BLaER1 treated with 17β-estradiol and CSF1 and Interleukin-3, amounts not matched to agents 10 nM and 100 nM (cell line): ENCODE data around the gene EREG.

ENCODE experiments used
- H3K27ac ChIP-seq, 11 experiments: shearing (Covaris generic); formaldehyde crosslinking; 2 replicates each; pipeline ENCODE4 v1.8.1; 2022
- H3K27me3 ChIP-seq, 11 experiments: shearing (Covaris generic); formaldehyde crosslinking; 2 replicates each; pipeline ENCODE4 v1.8.1; 2022
- H3K36me3 ChIP-seq, 11 experiments: shearing (Covaris generic); formaldehyde crosslinking; 2 replicates each; pipeline ENCODE4 v1.8.1; 2022
- H3K4me1 ChIP-seq, 10 experiments: shearing (Covaris generic); formaldehyde crosslinking; 2 replicates each; pipeline ENCODE4 v1.8.1; 2022
- H3K4me2 ChIP-seq, 11 experiments: shearing (Covaris generic); formaldehyde crosslinking; 2 replicates each; pipeline ENCODE4 v1.8.1; 2022
- H3K4me3 ChIP-seq, 10 experiments: shearing (Covaris generic); formaldehyde crosslinking; 2 replicates each; pipeline ENCODE4 v1.8.1; 2022
- H3K9ac ChIP-seq, 11 experiments: shearing (Covaris generic); formaldehyde crosslinking; 2 replicates each; pipeline ENCODE4 v1.8.1; 2022
- H3K9me3 ChIP-seq, 11 experiments: shearing (Covaris generic); formaldehyde crosslinking; replicated peaks in 1 of 11; 2 replicates each; pipeline ENCODE4 v1.8.1; 2022
- H4K20me1 ChIP-seq, 11 experiments: shearing (Covaris generic); formaldehyde crosslinking; 2 replicates each; pipeline ENCODE4 v1.8.1; 2022
- Cebpa-rat ChIP-seq, 11 experiments: shearing (Covaris generic); IDR thresholded peaks; 2 replicates each; pipeline ENCODE4 v1.8.1; 2022

EREG gene

GRCh38 chr4:74402692-74403456 lies 37.9 kb downstream of the EREG start:
- Histone ChIP-seq H3K27me3 (no peaks in the 10 kb centered on the region), H3K27ac (no peak overlapping the region), H3K4me1 (peaks cover 0 to 6% (median under 1%) of the 10 kb centered on the region in 10 experiments; a peak in 6 of 20 replicates), H3K4me2 (peak overlapping the region in 3 of 11 experiments; percentile 10 to 36 (median 24); a peak in 1 of 22 replicates), H4K20me1 (no peaks in the 10 kb centered on the region), H3K4me3 (no peak overlapping the region), H3K9me3 (peaks cover 0 to 10% (median 7%) of the 10 kb centered on the region in 11 experiments; a peak in 14 of 22 replicates), H3K9ac (no peak overlapping the region), H3K36me3 (no peaks in the 10 kb centered on the region)
- no peak for TF ChIP-seq Cebpa-rat (IDR thresholded peaks at IDR 0.05)

- Histone ChIP-seq H3K4me3 (no peak overlapping the region), H4K20me1 (no peaks in the 10 kb centered on the region), H3K4me2 (no peak overlapping the region), H3K27me3 (no peaks in the 10 kb centered on the region), H3K9ac (no peak overlapping the region), H3K9me3 (no peaks in the 10 kb centered on the region), H3K36me3 (no peaks in the 10 kb centered on the region), H3K4me1 (peaks cover 0 to under 1% (median 0%) of the 10 kb centered on the region in 10 experiments; a peak in 1 of 20 replicates), H3K27ac (no peak overlapping the region)
- TF ChIP-seq Cebpa-rat (IDR thresholded peaks at IDR 0.05): no peak
Observed at GRCh38 chr4:74407891-74408290, 42.9 kb downstream of the EREG start.

GRCh38 chr4:74408639-74409038 lies 43.7 kb downstream of the EREG start:
- Histone ChIP-seq H3K27ac (no peak overlapping the region), H3K4me1 (no peaks in the 10 kb centered on the region), H3K27me3 (no peaks in the 10 kb centered on the region), H3K9me3 (no peaks in the 10 kb centered on the region), H3K4me3 (no peak overlapping the region), H3K9ac (no peak overlapping the region), H3K4me2 (no peak overlapping the region), H4K20me1 (no peaks in the 10 kb centered on the region), H3K36me3 (no peaks in the 10 kb centered on the region)
- no peak for TF ChIP-seq Cebpa-rat (IDR thresholded peaks at IDR 0.05)

- no peaks in the 10 kb centered on the region for H3K4me1 ChIP-seq
- no peak overlapping the region for H3K27ac ChIP-seq
- H3K4me3 ChIP-seq: no peak overlapping the region
- no peaks in the 10 kb centered on the region for H3K9me3 ChIP-seq
- no peaks in the 10 kb centered on the region for H3K27me3 ChIP-seq
- no peak overlapping the region for H3K4me2 ChIP-seq
- no peak for TF ChIP-seq Cebpa-rat (IDR thresholded peaks at IDR 0.05)
- no peaks in the 10 kb centered on the region for H3K36me3 ChIP-seq
- H4K20me1 ChIP-seq: no peaks in the 10 kb centered on the region
- H3K9ac ChIP-seq: no peak overlapping the region
Observed at GRCh38 chr4:74410272-74410671, 45.3 kb downstream of the EREG start.

- no peaks in the 10 kb centered on the region for H4K20me1 ChIP-seq
- no peaks in the 10 kb centered on the region for H3K27me3 ChIP-seq
Observed at GRCh38 chr4:74412225-74412624, 47.3 kb downstream of the EREG start.

GRCh38 chr4:74413265-74413664 lies 48.3 kb downstream of the EREG start:
- Histone ChIP-seq H3K9me3 (no peaks in the 10 kb centered on the region), H4K20me1 (no peaks in the 10 kb centered on the region), H3K4me3 (no peak overlapping the region), H3K27ac (no peak overlapping the region), H3K4me1 (no peaks in the 10 kb centered on the region), H3K36me3 (no peaks in the 10 kb centered on the region), H3K9ac (no peak overlapping the region), H3K4me2 (no peak overlapping the region), H3K27me3 (no peaks in the 10 kb centered on the region)
- TF ChIP-seq Cebpa-rat (IDR thresholded peaks at IDR 0.05): no peak

More at GRCh38 chr4:74412225-74412624, 47.3 kb downstream of the EREG start:
- no peak overlapping the region for H3K4me3 ChIP-seq
- no peak overlapping the region for H3K4me2 ChIP-seq
- no peak for TF ChIP-seq Cebpa-rat (IDR thresholded peaks at IDR 0.05)
- H3K27ac ChIP-seq: no peak overlapping the region
- no peaks in the 10 kb centered on the region for H3K36me3 ChIP-seq
- no peaks in the 10 kb centered on the region for H3K4me1 ChIP-seq
- H3K9me3 ChIP-seq: no peaks in the 10 kb centered on the region
- H3K9ac ChIP-seq: no peak overlapping the region

- no peaks in the 10 kb centered on the region for H3K36me3 ChIP-seq
- no peaks in the 10 kb centered on the region for H3K27me3 ChIP-seq
- H3K27ac ChIP-seq: no peak overlapping the region
- TF ChIP-seq Cebpa-rat (IDR thresholded peaks at IDR 0.05): no peak
- no peak overlapping the region for H3K4me2 ChIP-seq
- no peak overlapping the region for H3K4me3 ChIP-seq
- H4K20me1 ChIP-seq: no peaks in the 10 kb centered on the region
- H3K9me3 ChIP-seq: no peaks in the 10 kb centered on the region
- H3K9ac ChIP-seq: no peak overlapping the region
- H3K4me1 ChIP-seq: no peaks in the 10 kb centered on the region
Observed at GRCh38 chr4:74414149-74414809, 49.3 kb downstream of the EREG start.

- no peak for TF ChIP-seq Cebpa-rat (IDR thresholded peaks at IDR 0.05)
- H3K4me2 ChIP-seq: no peak overlapping the region
- H3K9ac ChIP-seq: no peak overlapping the region
Observed at GRCh38 chr4:74415602-74416300, 50.8 kb downstream of the EREG start.

GRCh38 chr4:74418063-74418670 lies 53.2 kb downstream of the EREG start:
- Histone ChIP-seq H3K4me2 (no peak overlapping the region), H3K27ac (no peak overlapping the region), H3K27me3 (no peaks in the 10 kb centered on the region), H3K4me3 (no peak overlapping the region), H3K9me3 (no peaks in the 10 kb centered on the region), H4K20me1 (no peaks in the 10 kb centered on the region), H3K9ac (no peak overlapping the region), H3K4me1 (peaks cover 0 to 10% (median 0%) of the 10 kb centered on the region in 10 experiments; a peak in 4 of 20 replicates), H3K36me3 (no peaks in the 10 kb centered on the region)
- TF ChIP-seq Cebpa-rat (IDR thresholded peaks at IDR 0.05): no peak

More at GRCh38 chr4:74415602-74416300, 50.8 kb downstream of the EREG start:
- H3K27me3 ChIP-seq: no peaks in the 10 kb centered on the region
- H3K36me3 ChIP-seq: no peaks in the 10 kb centered on the region
- no peaks in the 10 kb centered on the region for H3K4me1 ChIP-seq
- H4K20me1 ChIP-seq: no peaks in the 10 kb centered on the region
- H3K4me3 ChIP-seq: no peak overlapping the region
- H3K9me3 ChIP-seq: no peaks in the 10 kb centered on the region
- H3K27ac ChIP-seq: no peak overlapping the region
